Measurements from ENCODE around the gene HMGB4. TPM values are rescaled to one million over a fixed set of nuclear protein-coding genes. Genes with fewer than 3 reads are reported as not detected.

The HMGB4 gene
- total and polyA plus RNA-seq, 2 donors (not counting 3 experiments of a cell fraction or from before 2014, with no cell fraction given): not detected

GRCh38 chr1:33898881-33899280 is 35.0 kb downstream of the HMGB4 start:
- H3K4me3 ChIP-seq (replicated peaks in 1 of 3; ENCODE audit: insufficient read depth in 1 of 3, low read depth in 1 of 3, low read length in 3 of 3): no peak overlapping the region
- H3K4me2 ChIP-seq (ENCODE audit: insufficient read depth, low read length): no peak overlapping the region
- FAIRE-seq: no peak
- H3K9ac ChIP-seq (replicated peaks; ENCODE audit: extremely low read depth, insufficient read depth, low read length): no peak overlapping the region
- no peaks in the 10 kb centered on the region for H3K27me3 ChIP-seq (ENCODE audit: control insufficient read depth in 2 of 2, insufficient read depth in 2 of 2, low read length in 2 of 2)
- dilution Hi-C loops (cut with MboI; ENCODE audit: extremely low pct_ligation_motif_present, low sequenced_read_pairs): no loop called here
- no peak for DNase-seq (ENCODE audit: low read depth, low spot score)
- H3K4me1 ChIP-seq (ENCODE audit: control insufficient read depth, extremely low read depth, insufficient read depth, low read length): no peaks in the 10 kb centered on the region
- no peaks in the 10 kb centered on the region for H3K9me1 ChIP-seq (replicated peaks; ENCODE audit: control insufficient read depth, extremely low read depth, insufficient read depth, low read length)
- CTCF ChIA-PET: no interaction called here
- no TSS peak for BruUV-seq (replicated peaks)
- TF ChIP-seq FOS (IDR thresholded peaks at IDR 0.05; ENCODE audit: borderline replicate concordance, insufficient read depth, low read length): no peak
- TF ChIP-seq EZH2 (IDR thresholded peaks at IDR 0.05; ENCODE audit: borderline replicate concordance, low read depth, low read length, severe bottlenecking): no peak
- TF ChIP-seq CTCF (IDR thresholded peaks at IDR 0.05; ENCODE audit: extremely low read depth in 1 of 2, insufficient read depth in 1 of 2, low read depth in 1 of 2, low read length in 2 of 2): no peak
- no peak for TF ChIP-seq POLR2AphosphoS5 (IDR thresholded peaks at IDR 0.05; ENCODE audit: insufficient read depth, low read depth, low read length)
- no peak for TF ChIP-seq POLR2A (IDR thresholded peaks at IDR 0.05; ENCODE audit: low read depth, low read length)
- no peak for TF ChIP-seq JUN (IDR thresholded peaks at IDR 0.05; ENCODE audit: borderline replicate concordance, insufficient read depth, insufficient read length, low read depth)
- TF ChIP-seq GATA2 (IDR thresholded peaks at IDR 0.05; ENCODE audit: insufficient read depth, insufficient read length, low read depth, low read length): no peak
- TF ChIP-seq MYC (IDR thresholded peaks at IDR 0.05; ENCODE audit: low read depth, low read length): no peak
- H2AFZ ChIP-seq (ENCODE audit: low read depth, low read length): no peak overlapping the region
- intact Hi-C loops (cut with micrococcal nuclease): no loop called here
- H4K20me1 ChIP-seq (replicated peaks; ENCODE audit: control insufficient read depth, extremely low read depth, insufficient read depth, low read length): no peaks in the 10 kb centered on the region
- H3K79me2 ChIP-seq (ENCODE audit: control insufficient read depth, insufficient read depth, low read length): no peaks in the 10 kb centered on the region
- H3K27ac ChIP-seq (ENCODE audit: insufficient read depth, low read depth, low read length): no peak overlapping the region
- H3K36me3 ChIP-seq (ENCODE audit: control insufficient read depth in 2 of 2, extremely low read depth in 1 of 2, insufficient read depth in 2 of 2, low read length in 2 of 2): no peaks in the 10 kb centered on the region
- POLR2A ChIA-PET: no interaction called here
- peaks cover 6% of the 10 kb centered on the region for H3K9me3 ChIP-seq (replicated peaks; ENCODE audit: control insufficient read depth, insufficient read depth, low read length)
